ENCODE measurements around the gene NSD1.
"Not testable (repeated sequence)": the region's sequence is repeated elsewhere in the genome, so short reads cannot be mapped to it uniquely, and the experiment has no call there.

Gene NSD1

DNA sequence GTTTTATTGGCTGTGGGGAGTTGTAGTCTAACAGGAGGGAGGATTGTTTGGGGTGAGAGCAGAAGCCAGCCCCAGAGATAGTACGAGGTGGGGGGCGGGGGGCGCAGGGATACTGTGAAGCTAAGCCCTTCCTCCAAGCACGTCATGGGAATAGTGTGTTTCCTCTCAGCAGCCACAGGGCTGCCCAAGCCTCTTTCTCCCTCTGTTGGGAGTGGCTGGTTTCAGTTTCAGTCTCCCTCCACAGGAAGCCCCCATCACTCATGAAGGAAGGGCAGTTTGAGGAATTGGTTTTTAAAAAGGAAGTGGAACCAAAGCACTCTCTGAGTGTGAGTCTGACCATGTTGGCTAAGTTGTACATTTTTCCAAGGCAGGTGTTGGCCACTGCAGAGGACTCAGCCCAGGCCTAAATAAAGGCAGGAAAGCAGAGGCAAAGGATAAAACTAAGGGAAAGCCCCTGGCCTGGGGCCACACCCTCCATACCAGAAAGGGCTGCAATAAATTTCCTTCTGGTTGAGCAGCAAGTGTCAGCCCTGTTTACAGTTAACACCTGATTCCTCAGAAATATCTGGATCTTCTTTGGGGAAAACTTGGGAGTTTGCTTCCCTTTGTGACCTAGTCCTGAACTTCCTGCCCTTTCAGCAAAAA, 166.8 kb downstream of the NSD1 start:
- no peaks in the 10 kb centered on the region for H3K9me3 Mint-ChIP-seq
- H3K4me3 Mint-ChIP-seq: peak overlapping the region; percentile 73
- no peaks in the 10 kb centered on the region for H3K27me3 Mint-ChIP-seq
- peak overlapping the region; percentile 91 for H3K27ac Mint-ChIP-seq (ENCODE audit: low read depth)
- H3K4me1 Mint-ChIP-seq: peaks cover 81% of the 10 kb centered on the region
- peak in 1 of 2 donors; percentile 60 for DNase-seq (ENCODE audit: low spot score in 2 of 2)
- H3K36me3 Mint-ChIP-seq (ENCODE audit: insufficient read depth): peaks cover 29% of the 10 kb centered on the region
- ATAC-seq (replicated peaks; ENCODE audit: extremely low read depth, poor library complexity, severe bottlenecking): peak; percentile 68

DNA sequence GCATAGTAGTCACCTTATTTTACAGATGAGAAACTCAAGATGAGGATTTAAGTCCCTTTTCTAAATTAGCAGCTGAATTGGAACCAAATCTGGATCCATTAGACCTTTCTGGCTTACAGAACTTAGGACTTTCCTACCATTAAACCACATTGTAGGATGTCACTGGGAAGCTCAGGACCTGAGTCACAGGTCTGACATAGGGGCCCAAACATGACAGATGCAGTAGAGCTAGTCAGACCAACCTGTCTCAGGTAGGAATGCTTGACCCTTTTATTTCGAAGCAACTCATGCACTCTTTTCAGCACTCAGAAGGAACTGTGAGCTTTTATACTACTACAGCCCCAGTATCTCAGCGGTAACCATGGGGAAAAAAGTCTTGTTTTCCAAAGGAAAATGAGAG, 167.4 kb downstream of the NSD1 start:
- Mint-ChIP-seq H3K9me3 (no peaks in the 10 kb centered on the region), H3K4me1 (peaks cover 81% of the 10 kb centered on the region), H3K27ac (ENCODE audit: low read depth) (peak overlapping the region; percentile 91), H3K27me3 (no peaks in the 10 kb centered on the region), H3K36me3 (ENCODE audit: insufficient read depth) (peaks cover 31% of the 10 kb centered on the region), H3K4me3 (peak overlapping the region; percentile 73)
- DNase-seq (ENCODE audit: low spot score in 2 of 2): no peak
- no peak for ATAC-seq (replicated peaks; ENCODE audit: extremely low read depth, poor library complexity, severe bottlenecking)

GRCh38 chr5:177301503-177302165, 168.1 kb downstream of the NSD1 start:
- Mint-ChIP-seq H3K27ac (ENCODE audit: low read depth) (peak overlapping the region; percentile 91), H3K27me3 (no peaks in the 10 kb centered on the region), H3K4me3 (peak overlapping the region; percentile 87), H3K9me3 (no peaks in the 10 kb centered on the region), H3K36me3 (ENCODE audit: insufficient read depth) (peaks cover 33% of the 10 kb centered on the region), H3K4me1 (peaks cover 79% of the 10 kb centered on the region)
- ATAC-seq (replicated peaks; ENCODE audit: extremely low read depth, poor library complexity, severe bottlenecking): no peak
- DNase-seq (ENCODE audit: low spot score in 2 of 2): no peak

- Mint-ChIP-seq H3K36me3 (ENCODE audit: insufficient read depth) (peaks cover 36% of the 10 kb centered on the region), H3K27ac (ENCODE audit: low read depth) (peak overlapping the region; percentile 85), H3K27me3 (no peaks in the 10 kb centered on the region), H3K4me3 (peak overlapping the region; percentile 87), H3K4me1 (peaks cover 75% of the 10 kb centered on the region), H3K9me3 (no peaks in the 10 kb centered on the region)
- DNase-seq (ENCODE audit: low spot score in 2 of 2) (no peak), ATAC-seq (replicated peaks; ENCODE audit: extremely low read depth, poor library complexity, severe bottlenecking) (no peak)
Observed at GRCh38 chr5:177302354-177303110, 169.0 kb downstream of the NSD1 start.

DNA sequence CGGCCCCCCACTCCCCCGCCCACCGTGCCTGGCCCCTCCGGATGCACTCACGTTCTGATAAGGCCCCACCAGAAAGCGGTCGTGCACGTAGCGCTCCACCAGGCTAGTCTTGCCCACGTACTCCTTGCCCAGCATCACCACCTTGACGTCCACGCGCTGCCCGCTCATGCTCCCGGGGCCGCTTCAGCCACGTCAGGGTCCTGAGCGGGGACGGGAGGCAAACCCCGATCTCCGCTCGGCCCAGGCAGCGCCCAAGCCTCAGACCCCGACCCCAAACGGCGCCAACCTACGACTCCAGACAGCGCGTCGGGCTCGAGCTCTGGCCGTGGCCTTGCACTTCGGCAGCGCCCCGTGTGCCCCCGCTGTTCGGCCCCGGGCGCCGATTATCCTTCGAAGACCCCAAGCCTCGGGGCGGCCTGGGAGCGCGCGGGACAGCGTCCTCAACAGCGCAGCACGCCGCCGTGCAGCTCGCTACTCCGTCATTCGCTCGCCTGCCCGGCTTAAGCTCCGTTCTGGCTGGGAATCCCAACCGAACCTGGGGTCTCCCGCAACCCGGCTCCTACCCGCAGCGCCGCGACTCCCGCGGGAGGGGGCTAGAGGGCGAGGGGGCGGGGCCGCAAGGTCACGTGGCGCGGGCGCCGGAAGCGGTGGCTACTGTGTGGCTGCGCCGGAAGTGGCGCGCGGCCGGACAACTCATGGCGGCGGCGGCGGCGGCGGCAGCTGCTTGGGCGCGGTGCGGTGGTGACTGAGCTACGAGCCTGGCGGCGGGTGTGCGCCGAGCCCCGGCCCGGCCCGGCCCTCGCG, 169.8 kb downstream of the NSD1 start, which contains the start of the genes PRELID1 and RAB24:
Gene PRELID1 (plus strand): TSS at position 679 of the 804 bp plus-strand sequence. CDS start 187 bp downstream, outside the sequence.
Gene RAB24 (minus strand): TSS at position 599 of the 804 bp plus-strand sequence. CDS start 431 bp downstream, at position 168.
- Mint-ChIP-seq H3K36me3 (ENCODE audit: insufficient read depth) (peaks cover 36% of the 10 kb centered on the region), H3K4me3 (peak within 1 kb of the TSS; percentile 87), H3K4me1 (peaks cover 75% of the 10 kb centered on the region), H3K27me3 (no peaks in the 10 kb centered on the region), H3K27ac (ENCODE audit: low read depth) (peak within 1 kb of the TSS; percentile 85), H3K9me3 (no peaks in the 10 kb centered on the region)
- ATAC-seq (replicated peaks; ENCODE audit: extremely low read depth, poor library complexity, severe bottlenecking): peak; percentile 70
- peak; percentile 80 for DNase-seq (ENCODE audit: low spot score in 2 of 2)

DNA sequence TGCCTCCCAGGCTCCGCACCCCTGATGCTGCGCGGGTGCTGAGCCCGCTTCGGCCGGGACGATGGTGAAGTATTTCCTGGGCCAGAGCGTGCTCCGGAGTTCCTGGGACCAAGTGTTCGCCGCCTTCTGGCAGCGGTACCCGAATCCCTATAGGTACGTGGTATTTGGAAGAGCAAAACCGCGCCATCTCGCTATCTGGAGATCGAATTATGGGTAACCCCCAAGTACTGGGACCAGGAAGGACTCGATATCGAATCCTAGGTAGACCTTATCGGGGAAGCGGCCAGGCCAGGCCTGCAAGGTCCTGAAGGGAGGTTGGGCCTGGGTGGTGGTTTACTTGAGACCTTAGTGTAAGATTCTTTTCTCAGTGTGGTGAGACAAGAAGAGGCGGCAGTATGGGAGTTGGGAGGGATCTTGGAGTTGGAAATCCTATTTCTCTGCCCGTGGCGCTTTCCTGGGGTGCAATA, 170.4 kb downstream of the NSD1 start:
- Mint-ChIP-seq H3K4me1 (peaks cover 74% of the 10 kb centered on the region), H3K9me3 (no peaks in the 10 kb centered on the region), H3K27ac (ENCODE audit: low read depth) (peak overlapping the region; percentile 85), H3K36me3 (ENCODE audit: insufficient read depth) (peaks cover 34% of the 10 kb centered on the region), H3K27me3 (no peaks in the 10 kb centered on the region), H3K4me3 (peak overlapping the region; percentile 87)
- ATAC-seq (replicated peaks; ENCODE audit: extremely low read depth, poor library complexity, severe bottlenecking): peak; percentile 2
- DNase-seq (ENCODE audit: low spot score in 2 of 2): no peak

GRCh38 chr5:177304392-177305119, 171.0 kb downstream of the NSD1 start:
- Mint-ChIP-seq H3K9me3 (no peaks in the 10 kb centered on the region), H3K4me3 (peak overlapping the region; percentile 87), H3K27me3 (no peaks in the 10 kb centered on the region), H3K36me3 (ENCODE audit: insufficient read depth) (peaks cover 32% of the 10 kb centered on the region), H3K27ac (ENCODE audit: low read depth) (peak overlapping the region; percentile 85), H3K4me1 (peaks cover 73% of the 10 kb centered on the region)
- ATAC-seq (replicated peaks; ENCODE audit: extremely low read depth, poor library complexity, severe bottlenecking) (no peak), DNase-seq (ENCODE audit: low spot score in 2 of 2) (no peak)

GRCh38 chr5:177306103-177306640, 172.6 kb downstream of the NSD1 start:
- not testable (repeated sequence) for H3K9me3 Mint-ChIP-seq; H3K27ac Mint-ChIP-seq (ENCODE audit: low read depth); ATAC-seq (replicated peaks; ENCODE audit: extremely low read depth, poor library complexity, severe bottlenecking); H3K27me3 Mint-ChIP-seq; DNase-seq (ENCODE audit: low spot score in 2 of 2)
- Mint-ChIP-seq H3K36me3 (ENCODE audit: insufficient read depth) (peaks cover 27% of the 10 kb centered on the region), H3K4me1 (peaks cover 69% of the 10 kb centered on the region), H3K4me3 (peak overlapping the region; percentile 87)

DNA sequence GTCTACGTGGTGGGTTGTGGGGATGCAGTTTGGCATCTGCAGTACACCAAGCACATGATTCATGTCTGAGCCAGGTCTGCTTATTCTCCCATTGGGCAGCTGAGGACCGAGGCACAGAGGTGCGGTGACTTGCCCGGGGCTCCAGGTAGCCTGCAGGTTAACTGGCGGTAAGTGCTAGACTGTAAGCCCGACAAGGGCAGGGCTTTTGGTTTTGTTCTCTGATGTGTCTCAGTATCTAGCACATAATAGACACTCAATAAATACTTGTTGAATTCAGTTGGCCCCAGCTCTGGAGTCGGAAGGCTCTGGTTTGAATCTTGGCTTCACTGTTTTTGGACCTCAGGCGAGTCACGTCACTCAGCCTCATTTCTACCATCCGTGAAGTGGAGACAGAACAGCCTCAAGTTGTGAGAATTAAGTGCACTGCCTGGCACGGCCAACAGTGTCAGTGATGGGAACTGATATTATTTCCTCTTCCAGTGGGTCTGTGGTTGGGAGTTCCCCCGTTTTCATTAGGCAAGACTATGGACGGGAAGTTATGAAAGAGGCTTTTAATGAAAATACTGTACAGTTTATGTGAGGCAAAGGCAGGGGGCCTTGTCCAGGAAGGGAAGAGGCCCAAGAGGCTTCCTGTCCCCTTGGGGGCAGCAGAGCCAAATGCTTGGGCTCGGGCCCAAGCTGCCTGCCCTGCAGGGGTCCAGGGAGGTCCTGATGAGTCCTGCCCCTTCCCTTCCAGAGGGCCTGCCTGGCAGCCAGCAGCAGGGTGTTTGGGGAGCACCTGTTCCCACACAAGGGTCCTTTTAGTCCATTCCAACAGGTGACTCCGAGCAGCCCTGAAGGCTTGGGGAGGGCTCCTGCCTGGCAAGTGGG, 173.3 kb downstream of the NSD1 start:
- Mint-ChIP-seq H3K9me3 (no peaks in the 10 kb centered on the region), H3K4me3 (no peak overlapping the region), H3K4me1 (peaks cover 69% of the 10 kb centered on the region), H3K27ac (ENCODE audit: low read depth) (no peak overlapping the region), H3K36me3 (ENCODE audit: insufficient read depth) (peaks cover 27% of the 10 kb centered on the region), H3K27me3 (no peaks in the 10 kb centered on the region)
- no peak for ATAC-seq (replicated peaks; ENCODE audit: extremely low read depth, poor library complexity, severe bottlenecking)
- DNase-seq (ENCODE audit: low spot score in 2 of 2): no peak

DNA sequence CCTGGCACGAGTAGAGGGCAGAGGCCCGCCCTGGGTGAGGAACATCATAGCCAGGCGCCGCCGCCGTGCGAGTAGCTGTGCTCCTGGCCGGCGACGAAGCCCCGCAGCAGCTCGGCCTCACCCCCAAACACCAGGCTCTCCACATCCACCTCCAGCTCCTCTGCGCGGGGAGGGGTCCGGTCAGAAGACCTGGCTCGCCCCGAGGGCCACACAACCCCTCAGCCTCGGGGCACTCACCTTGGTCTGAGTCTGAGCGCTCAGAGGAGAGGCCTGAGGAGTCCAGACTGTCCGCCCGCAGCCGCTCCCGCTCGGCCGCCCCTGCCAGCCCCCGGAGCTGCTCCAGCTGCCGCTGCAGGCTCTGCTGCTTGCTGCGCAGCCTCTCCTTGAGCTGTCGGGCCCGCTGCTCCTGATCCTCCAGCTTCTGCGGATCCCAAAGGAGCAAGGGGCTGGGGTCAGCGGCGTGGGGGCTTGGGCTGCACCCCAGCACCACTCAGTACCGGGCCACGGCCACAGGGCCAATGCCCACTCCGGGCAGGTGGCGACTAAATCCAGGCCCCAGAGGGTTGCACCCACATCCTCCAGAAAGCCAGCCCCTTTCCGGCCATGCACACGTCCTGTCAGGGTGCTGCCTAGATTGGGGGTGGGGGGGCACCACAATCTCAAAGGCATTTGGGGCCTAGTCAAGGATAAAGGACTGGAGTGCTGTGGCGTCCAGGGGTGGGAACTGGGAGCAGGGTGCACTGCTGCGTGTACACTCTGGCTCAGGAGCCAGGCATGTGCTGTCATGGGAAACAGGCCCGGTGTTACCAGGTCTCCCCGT, 174.2 kb downstream of the NSD1 start:
- Mint-ChIP-seq H3K27ac (ENCODE audit: low read depth) (no peak overlapping the region), H3K4me3 (no peak overlapping the region), H3K9me3 (no peaks in the 10 kb centered on the region), H3K36me3 (ENCODE audit: insufficient read depth) (peaks cover 25% of the 10 kb centered on the region), H3K27me3 (no peaks in the 10 kb centered on the region), H3K4me1 (peaks cover 65% of the 10 kb centered on the region)
- ATAC-seq (replicated peaks; ENCODE audit: extremely low read depth, poor library complexity, severe bottlenecking) (no peak), DNase-seq (ENCODE audit: low spot score in 2 of 2) (no peak)
